Vagina (tissue), 2 donors: ENCODE results near the gene SLC13A5.

Experiments used
- POLR2A ChIP-seq, 2 donors: fragments of 450-650 bp; IDR thresholded peaks; one replicate each; pipeline ENCODE4 v1.6.1; 2017; ENCODE audit warnings: antibody characterized with exemption in 2 of 2, mild to moderate bottlenecking in 2 of 2, moderate library complexity in 2 of 2
- POLR2AphosphoS5 ChIP-seq, 2 donors: sonication (generic); formaldehyde crosslinking; IDR thresholded peaks; one replicate each; pipeline ENCODE4 v1.9.0; 2017; ENCODE audit warnings: antibody characterized with exemption in 2 of 2, mild to moderate bottlenecking in 2 of 2, low read depth in 1 of 2; ENCODE audit not compliant: insufficient read depth in 1 of 2
- TF ChIP-seq, protein P1 (sequence below), 3 experiments: fragments of 450-650 bp in 2 of 3; fragments of 200-600 bp in 1 of 3; sonication (generic) in 1 of 3; IDR thresholded peaks; one replicate each; pipeline ENCODE4 v1.5.1; 2017 to 2019; ENCODE audit warnings: antibody characterized with exemption in 3 of 3, mild to moderate bottlenecking in 2 of 3, moderate library complexity in 2 of 3

DNA sequence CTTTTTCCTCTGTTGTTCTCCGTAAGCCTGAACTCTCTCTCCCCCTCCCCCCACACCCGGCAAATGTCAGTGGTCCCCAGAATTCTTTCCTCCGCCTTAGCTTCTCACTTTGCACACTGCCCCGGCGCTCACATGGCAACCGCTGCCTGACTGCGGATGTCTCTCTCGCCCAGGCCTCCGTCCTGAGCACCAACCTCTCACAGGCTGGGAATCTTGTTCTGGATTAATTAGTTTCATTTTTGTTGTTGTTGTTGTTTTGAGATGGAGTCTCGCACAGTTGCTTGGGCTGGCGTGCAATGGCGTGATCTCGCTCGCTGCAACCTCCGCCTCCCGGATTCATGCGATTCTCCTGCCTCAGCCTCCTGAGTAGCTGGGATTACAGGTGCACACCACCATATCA is 45.0 kb downstream of the SLC13A5 start:
- TF ChIP-seq, protein P1, sequence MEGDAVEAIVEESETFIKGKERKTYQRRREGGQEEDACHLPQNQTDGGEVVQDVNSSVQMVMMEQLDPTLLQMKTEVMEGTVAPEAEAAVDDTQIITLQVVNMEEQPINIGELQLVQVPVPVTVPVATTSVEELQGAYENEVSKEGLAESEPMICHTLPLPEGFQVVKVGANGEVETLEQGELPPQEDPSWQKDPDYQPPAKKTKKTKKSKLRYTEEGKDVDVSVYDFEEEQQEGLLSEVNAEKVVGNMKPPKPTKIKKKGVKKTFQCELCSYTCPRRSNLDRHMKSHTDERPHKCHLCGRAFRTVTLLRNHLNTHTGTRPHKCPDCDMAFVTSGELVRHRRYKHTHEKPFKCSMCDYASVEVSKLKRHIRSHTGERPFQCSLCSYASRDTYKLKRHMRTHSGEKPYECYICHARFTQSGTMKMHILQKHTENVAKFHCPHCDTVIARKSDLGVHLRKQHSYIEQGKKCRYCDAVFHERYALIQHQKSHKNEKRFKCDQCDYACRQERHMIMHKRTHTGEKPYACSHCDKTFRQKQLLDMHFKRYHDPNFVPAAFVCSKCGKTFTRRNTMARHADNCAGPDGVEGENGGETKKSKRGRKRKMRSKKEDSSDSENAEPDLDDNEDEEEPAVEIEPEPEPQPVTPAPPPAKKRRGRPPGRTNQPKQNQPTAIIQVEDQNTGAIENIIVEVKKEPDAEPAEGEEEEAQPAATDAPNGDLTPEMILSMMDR (IDR thresholded peaks at IDR 0.05) = no peak
- no peak for TF ChIP-seq POLR2A (IDR thresholded peaks at IDR 0.05)
- no peak for TF ChIP-seq POLR2AphosphoS5 (IDR thresholded peaks at IDR 0.05; ENCODE audit: insufficient read depth in 1 of 2, low read depth in 1 of 2)
